Stimulated activated CD8-positive, alpha-beta memory T cell treated with anti-CD3 and anti-CD28 coated beads, Interleukin-15, amount 100 ng/mL, for 24 hours (primary cell): ENCODE measurements around the gene PDSS2.
"Not testable (repeated sequence)": the region's sequence is repeated elsewhere in the genome, so short reads cannot be mapped to it uniquely, and the experiment has no call there.

Source experiments
- DNase-seq: peaks from one replicate; pipeline ENCODE4 v3.0.0-alpha.2; 2020; ENCODE audit warnings: low read depth

The PDSS2 gene

DNA sequence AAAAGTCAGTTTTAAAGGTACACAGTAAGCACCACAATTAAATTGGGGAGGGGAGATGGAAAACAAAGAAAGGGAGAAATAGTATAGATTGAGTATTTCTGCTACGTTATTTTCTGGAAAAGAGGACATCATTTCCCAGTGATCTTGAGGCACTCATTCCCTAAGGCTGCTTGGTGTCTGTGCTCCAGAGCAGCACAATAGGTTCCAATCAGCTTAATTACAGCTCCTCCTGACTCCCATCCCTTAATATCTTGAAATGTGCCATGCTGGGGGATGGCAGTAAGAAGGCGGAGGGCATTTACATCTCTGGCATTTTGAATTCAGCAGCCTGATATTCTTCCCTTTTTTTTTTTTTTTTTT is 304.6 kb downstream of the PDSS2 start:
- no peak for DNase-seq

DNA sequence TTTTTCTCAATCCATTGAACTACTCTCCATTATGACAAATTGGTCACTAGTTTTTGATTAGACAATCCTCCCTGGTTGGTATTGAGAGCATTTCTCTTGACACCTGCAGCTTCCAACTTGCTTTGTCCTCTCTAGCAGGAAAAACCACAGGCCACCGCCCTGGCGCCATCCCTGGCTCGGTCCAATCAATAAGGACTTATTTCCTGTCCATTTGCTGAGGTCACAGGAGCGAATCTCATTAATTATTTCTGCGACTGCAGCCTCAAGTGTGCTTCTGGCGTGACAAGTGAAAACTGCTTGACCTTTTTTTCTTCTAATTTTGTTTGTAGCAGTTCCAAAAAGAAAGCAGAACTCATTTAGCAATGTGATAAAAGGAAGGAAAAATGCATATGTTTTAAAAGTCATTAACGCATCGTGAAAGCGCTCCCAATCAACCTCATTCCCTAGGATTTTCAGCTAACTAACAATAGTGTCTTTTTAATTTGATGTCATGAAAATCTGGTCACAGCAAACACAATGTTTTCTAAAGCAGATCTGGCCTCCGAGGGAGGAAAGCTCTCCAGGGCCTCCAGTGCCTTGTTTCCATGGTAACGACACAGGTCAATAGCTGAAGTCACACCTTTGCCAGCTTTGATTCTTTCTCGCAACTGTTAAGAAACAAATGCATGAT is 305.1 kb downstream of the PDSS2 start:
- DNase-seq: no peak

GRCh38 chr6:107152638-107153430 is 306.5 kb downstream of the PDSS2 start:
- DNase-seq: no peak

DNA sequence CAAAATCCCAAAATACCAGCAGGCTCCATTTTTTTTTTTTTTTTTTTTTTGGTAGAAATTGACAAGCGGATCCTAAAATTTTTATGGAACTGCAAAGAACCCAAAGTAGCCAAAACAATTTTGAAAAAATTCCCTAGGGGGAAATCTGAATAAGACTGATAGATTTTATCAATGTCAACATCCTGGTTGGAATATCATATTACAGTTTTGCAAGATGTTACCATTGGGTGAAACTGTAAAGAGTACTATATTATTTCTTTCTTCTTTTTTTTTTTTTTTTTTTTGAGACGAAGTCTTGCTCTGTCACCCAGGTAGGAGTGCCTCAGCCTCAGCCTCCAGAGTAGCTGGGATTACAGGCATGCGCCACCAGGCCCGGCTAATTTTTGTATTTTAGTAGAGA is 314.7 kb downstream of the PDSS2 start:
- DNase-seq: no peak

DNA sequence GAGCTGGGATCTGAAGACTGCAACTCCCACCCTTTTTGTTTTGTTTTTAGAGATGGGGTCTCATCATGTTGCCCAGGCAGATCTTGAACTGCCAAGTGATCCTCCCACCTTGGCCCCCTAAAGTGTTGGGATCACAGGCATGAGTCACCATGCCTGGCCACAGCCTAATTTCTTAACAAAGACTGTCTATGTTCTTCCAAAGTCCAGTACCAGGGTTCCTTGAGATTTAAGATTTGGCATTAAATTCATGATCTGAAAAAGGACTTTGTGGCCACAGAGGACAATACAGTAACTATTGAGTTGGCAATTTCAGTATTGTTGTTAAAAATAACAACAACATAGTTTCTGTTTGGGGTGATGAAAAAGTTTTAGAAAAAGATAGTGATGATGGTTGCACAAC is 315.4 kb downstream of the PDSS2 start:
- no peak for DNase-seq

- no peak for DNase-seq
Measured at GRCh38 chr6:107140581-107140980, 318.8 kb downstream of the PDSS2 start.

GRCh38 chr6:107136324-107136723 is 323.0 kb downstream of the PDSS2 start:
- DNase-seq: not testable (repeated sequence)

DNA sequence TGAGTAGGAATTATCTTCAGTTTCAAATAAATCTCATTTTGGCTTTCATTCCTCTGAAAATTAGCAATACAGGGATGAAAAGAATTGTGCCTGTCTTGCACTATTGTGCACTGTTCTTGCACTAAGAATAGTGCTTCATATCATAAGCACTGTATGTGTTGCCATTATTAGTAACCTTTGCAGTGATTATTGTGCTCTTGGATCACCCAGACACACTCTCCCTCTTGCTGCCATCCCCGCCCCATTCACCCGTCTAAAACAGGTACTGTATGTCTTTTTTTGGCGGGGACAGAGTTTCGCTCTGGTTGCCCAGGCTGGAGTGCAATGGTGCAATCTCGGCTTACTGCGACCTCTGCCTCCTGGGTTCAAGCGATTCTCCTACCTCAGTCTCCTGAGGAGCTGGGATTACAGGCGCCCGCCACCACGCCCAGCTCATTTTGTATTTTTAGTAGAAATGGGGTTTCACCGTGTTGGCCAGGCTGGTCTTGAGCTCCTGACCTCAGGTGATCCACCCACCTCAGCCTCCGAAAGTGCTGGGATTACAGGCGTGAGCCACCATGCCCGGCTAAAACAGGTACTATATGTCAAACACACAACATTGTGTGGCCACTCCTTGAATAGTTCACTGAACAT is 324.2 kb downstream of the PDSS2 start:
- not testable (repeated sequence) for DNase-seq

- no peak for DNase-seq
Measured at GRCh38 chr6:107132330-107132954, 326.9 kb downstream of the PDSS2 start.

- DNase-seq: no peak
Measured at GRCh38 chr6:107129370-107129925, 329.9 kb downstream of the PDSS2 start.

DNA sequence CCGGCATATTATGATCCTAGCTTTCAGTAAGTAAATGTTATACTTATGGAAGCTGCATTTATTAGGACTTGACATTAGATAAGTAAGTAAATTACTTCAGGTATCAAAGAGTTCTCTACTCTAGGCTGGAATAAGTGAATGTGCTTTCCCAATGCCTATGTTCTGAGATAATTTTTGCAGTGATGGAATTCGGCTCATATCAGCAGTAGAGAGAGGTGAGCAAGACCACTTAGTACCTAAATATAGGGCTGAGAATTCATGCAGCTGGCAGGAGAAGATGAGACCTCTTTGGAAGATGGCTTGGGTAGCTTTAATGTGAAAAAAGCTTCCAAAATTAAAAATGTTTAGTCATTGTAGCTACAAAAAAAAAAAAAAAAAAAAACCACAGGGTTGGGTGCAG is 330.8 kb downstream of the PDSS2 start:
- no peak for DNase-seq

GRCh38 chr6:107128175-107128574 is 331.2 kb downstream of the PDSS2 start:
- no peak for DNase-seq

GRCh38 chr6:107125771-107126170 is 333.6 kb downstream of the PDSS2 start:
- DNase-seq: no peak

DNA sequence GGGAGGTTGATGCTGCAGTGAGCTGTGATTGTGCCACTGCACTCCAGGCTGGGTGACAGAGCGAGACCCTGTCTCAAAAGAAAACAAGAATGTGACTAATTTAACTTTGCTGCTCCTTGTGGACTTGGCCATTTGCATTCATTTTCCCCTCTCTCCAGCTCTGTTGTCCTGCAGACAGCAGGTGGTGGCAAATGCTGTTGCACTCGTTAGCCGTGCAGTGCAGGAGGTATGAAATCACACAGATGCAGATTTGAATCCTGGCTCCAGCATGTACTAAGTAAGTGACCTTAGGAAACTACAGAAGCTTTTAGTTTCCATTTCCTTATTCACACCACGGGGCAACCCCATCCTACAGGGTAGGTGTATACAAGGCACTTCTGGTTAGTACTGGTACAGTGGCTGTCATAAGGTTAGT is 334.4 kb downstream of the PDSS2 start:
- no peak for DNase-seq

GRCh38 chr6:107123501-107123900 is 335.9 kb downstream of the PDSS2 start:
- no peak for DNase-seq

- DNase-seq: no peak
Measured at GRCh38 chr6:107122748-107123147, 336.6 kb downstream of the PDSS2 start.

DNA sequence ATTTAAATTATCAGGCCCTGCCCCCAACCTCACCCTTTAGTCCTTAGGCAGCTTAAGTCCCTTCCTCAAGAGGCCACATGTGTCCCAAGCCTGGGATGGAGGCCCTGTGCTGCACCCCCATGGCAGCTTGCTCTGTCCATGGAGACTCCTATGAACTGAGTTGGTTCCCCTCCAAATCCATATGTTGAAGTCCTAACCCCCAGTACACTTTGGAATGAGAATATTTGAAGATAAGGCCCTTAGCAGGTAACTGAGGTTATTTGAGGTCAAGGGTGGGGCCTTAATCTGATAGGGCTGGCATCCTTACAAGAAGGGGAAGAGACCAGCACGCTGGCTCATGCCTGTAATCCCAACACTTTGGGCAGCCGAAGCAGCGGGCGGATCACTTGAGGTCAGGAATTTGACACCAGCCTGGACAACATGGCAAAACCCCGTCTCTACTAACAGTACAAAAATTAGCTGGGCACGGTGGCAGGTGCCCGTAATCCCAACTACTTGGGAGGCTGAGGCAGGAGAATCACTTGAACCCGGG is 337.3 kb downstream of the PDSS2 start:
- no peak for DNase-seq

GRCh38 chr6:107121266-107121665 is 338.1 kb downstream of the PDSS2 start:
- no peak for DNase-seq

GRCh38 chr6:107120404-107120803 is 339.0 kb downstream of the PDSS2 start:
- no peak for DNase-seq

- no peak for DNase-seq
Measured at GRCh38 chr6:107118976-107119375, 340.4 kb downstream of the PDSS2 start.

DNA sequence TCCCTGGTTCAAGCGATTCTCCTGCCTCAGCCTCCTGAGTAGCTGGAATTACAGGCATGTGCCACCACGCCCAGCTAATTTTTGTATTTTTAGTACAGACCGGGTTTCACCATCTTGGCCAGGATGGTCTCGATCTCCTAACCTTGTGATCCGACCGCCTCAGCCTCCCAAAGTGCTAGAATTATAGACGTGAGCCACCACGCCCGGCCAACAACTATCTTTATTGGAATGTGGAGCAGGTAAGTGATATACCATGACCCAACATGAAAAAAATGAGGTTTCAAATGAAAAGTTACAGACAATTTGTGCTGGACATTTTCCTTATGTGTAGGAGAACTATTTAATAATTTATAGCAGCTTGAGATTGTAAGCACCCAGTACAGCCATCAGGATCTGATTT is 340.8 kb downstream of the PDSS2 start:
- DNase-seq: not testable (repeated sequence)

GRCh38 chr6:107116931-107117330 is 342.4 kb downstream of the PDSS2 start:
- no peak for DNase-seq
